Measurements from ENCODE around the gene GRIN2A.

The GRIN2A gene

DNA sequence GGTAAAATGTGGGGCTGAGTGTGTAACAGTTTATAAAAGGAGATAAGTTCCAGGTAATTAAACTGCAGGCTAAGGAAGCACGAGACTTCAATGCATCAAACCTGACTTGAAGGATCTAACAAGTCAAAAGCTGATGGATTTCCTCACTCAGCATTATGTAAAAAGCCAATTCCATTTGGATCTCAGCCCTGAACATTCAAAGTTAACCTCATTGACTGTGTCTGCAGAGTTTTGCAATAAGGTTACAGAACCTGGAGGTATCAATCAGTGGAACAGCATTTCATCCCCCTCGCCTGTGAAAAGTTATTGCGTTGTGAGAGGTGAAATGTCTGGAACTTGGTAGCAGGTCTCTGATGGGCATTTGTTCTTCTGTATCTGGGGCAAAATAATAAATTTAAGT, 317.8 kb downstream of the GRIN2A start:
- H3K27me3 Mint-ChIP-seq = no peaks in the 10 kb centered on the region

DNA sequence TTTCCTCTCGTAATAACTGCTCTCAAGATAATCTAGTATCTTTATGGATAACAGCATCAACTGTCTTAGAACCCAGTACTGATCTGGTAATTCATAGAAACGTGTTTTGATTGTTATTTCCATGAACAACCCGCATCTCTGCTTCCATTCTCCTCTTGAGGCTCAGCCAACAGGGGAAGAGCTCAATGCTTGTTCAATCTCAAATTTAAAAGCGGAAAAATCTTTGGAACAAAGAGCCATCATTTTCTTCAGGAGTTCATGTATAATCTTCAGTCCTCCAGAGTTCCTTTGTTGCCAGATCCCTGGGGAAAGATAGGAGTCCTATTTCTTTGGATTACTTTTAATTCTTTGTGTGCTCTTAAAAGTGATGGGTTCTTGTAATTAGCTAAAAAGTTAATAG, 319.9 kb downstream of the GRIN2A start:
- no peaks in the 10 kb centered on the region for H3K9me3 Mint-ChIP-seq (ENCODE audit: low read depth)
- H3K27me3 Mint-ChIP-seq = no peaks in the 10 kb centered on the region
- H3K27ac Mint-ChIP-seq = no peak overlapping the region
- no peaks in the 10 kb centered on the region for H3K4me1 Mint-ChIP-seq (ENCODE audit: low read depth)
- H3K4me3 Mint-ChIP-seq = no peak overlapping the region
- H3K36me3 Mint-ChIP-seq = no peaks in the 10 kb centered on the region

More for the DNA sequence above, 317.8 kb downstream of the GRIN2A start:
- H3K4me1 Mint-ChIP-seq (ENCODE audit: low read depth) = no peaks in the 10 kb centered on the region
- no peak overlapping the region for H3K4me3 Mint-ChIP-seq
- H3K36me3 Mint-ChIP-seq = no peaks in the 10 kb centered on the region
- no peak overlapping the region for H3K27ac Mint-ChIP-seq
- no peaks in the 10 kb centered on the region for H3K9me3 Mint-ChIP-seq (ENCODE audit: low read depth)

GRCh38 chr16:9860876-9861275, 321.4 kb downstream of the GRIN2A start:
- Mint-ChIP-seq H3K36me3 (no peaks in the 10 kb centered on the region), H3K4me1 (ENCODE audit: low read depth) (no peaks in the 10 kb centered on the region), H3K27me3 (no peaks in the 10 kb centered on the region), H3K27ac (no peak overlapping the region), H3K4me3 (no peak overlapping the region), H3K9me3 (ENCODE audit: low read depth) (no peaks in the 10 kb centered on the region)

- H3K9me3 Mint-ChIP-seq (ENCODE audit: low read depth) = no peaks in the 10 kb centered on the region
- H3K4me3 Mint-ChIP-seq = no peak overlapping the region
- H3K27me3 Mint-ChIP-seq = no peaks in the 10 kb centered on the region
- H3K36me3 Mint-ChIP-seq = no peaks in the 10 kb centered on the region
- no peaks in the 10 kb centered on the region for H3K4me1 Mint-ChIP-seq (ENCODE audit: low read depth)
- H3K27ac Mint-ChIP-seq = no peak overlapping the region
Observed at GRCh38 chr16:9859701-9860327, 322.4 kb downstream of the GRIN2A start.

DNA sequence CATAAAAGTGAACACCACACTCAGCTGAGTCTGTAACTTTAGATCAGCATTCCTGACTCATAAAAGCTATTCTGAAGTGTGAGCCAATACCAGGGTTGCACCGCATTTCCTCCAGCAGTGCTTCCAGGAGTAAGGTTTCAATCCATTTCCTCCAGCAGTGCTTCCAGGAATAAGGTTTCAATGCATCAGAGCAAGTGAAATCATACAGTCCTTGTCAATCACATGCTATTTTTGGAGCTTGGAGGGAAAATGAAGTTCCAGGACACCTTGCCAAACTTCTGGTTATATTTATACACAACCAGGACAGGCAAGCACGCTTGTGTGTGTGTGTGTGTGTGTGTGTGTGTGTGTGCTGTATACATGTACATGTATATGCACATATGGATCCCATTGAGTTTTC, 327.6 kb downstream of the GRIN2A start:
- H3K36me3 Mint-ChIP-seq = no peaks in the 10 kb centered on the region

DNA sequence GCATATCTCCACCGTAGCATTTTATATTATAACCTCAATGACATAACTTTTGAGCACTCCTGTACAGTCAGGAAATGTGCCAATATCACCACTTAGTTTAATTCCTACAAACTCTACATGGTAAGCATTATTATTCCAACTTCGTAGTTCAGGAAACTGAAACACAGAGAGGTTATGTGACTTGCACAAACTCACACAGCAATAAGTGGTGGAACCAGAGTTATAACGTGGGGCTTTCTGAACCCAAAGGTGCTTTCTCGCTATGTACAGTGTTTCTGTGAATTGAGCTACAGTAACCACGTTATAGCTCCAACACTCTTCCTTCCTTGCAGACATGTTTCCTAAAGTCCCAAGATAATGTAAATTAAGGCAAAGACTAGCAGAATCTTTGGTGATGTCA, 330.2 kb downstream of the GRIN2A start:
- no peaks in the 10 kb centered on the region for H3K4me1 Mint-ChIP-seq (ENCODE audit: low read depth)
- H3K36me3 Mint-ChIP-seq = no peaks in the 10 kb centered on the region
- H3K4me3 Mint-ChIP-seq = no peak overlapping the region
- H3K27ac Mint-ChIP-seq = no peak overlapping the region
- H3K27me3 Mint-ChIP-seq = no peaks in the 10 kb centered on the region
- H3K9me3 Mint-ChIP-seq (ENCODE audit: low read depth) = no peaks in the 10 kb centered on the region

More for the DNA sequence above, 327.6 kb downstream of the GRIN2A start:
- H3K9me3 Mint-ChIP-seq (ENCODE audit: low read depth) = no peaks in the 10 kb centered on the region
- H3K27ac Mint-ChIP-seq = no peak overlapping the region
- no peaks in the 10 kb centered on the region for H3K27me3 Mint-ChIP-seq
- H3K4me1 Mint-ChIP-seq (ENCODE audit: low read depth) = no peaks in the 10 kb centered on the region
- no peak overlapping the region for H3K4me3 Mint-ChIP-seq

GRCh38 chr16:9850817-9851216, 331.4 kb downstream of the GRIN2A start:
- H3K36me3 Mint-ChIP-seq = no peaks in the 10 kb centered on the region
- H3K27me3 Mint-ChIP-seq = no peaks in the 10 kb centered on the region
- no peaks in the 10 kb centered on the region for H3K4me1 Mint-ChIP-seq (ENCODE audit: low read depth)
- no peaks in the 10 kb centered on the region for H3K9me3 Mint-ChIP-seq (ENCODE audit: low read depth)
- H3K27ac Mint-ChIP-seq = no peak overlapping the region
- H3K4me3 Mint-ChIP-seq = no peak overlapping the region

GRCh38 chr16:9849697-9850245, 332.5 kb downstream of the GRIN2A start:
- no peak overlapping the region for H3K4me3 Mint-ChIP-seq
- H3K9me3 Mint-ChIP-seq (ENCODE audit: low read depth) = no peaks in the 10 kb centered on the region
- no peaks in the 10 kb centered on the region for H3K36me3 Mint-ChIP-seq
- no peaks in the 10 kb centered on the region for H3K27me3 Mint-ChIP-seq
- no peak overlapping the region for H3K27ac Mint-ChIP-seq
- no peaks in the 10 kb centered on the region for H3K4me1 Mint-ChIP-seq (ENCODE audit: low read depth)

DNA sequence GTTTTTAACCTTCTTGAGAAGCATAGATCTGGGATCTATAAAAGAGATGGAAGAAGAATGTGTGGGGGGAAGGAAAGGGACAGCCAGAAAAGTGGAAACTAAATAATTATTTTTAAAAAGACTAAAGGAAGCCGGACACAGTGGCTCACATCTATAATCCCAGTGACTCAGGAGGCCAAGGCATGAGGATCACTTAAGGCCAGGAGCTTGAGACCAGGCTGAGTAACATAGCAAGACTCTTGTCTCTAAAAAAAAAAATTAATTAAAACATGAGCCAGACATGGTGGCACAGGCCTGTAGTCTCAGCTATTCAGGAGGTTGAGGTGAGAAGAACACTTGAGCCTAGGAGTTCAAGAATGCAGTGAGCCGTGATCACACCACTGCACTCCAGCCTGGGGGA, 335.1 kb downstream of the GRIN2A start:
- H3K4me3 Mint-ChIP-seq = no peak overlapping the region
- H3K36me3 Mint-ChIP-seq = no peaks in the 10 kb centered on the region
- H3K27ac Mint-ChIP-seq = no peak overlapping the region
- H3K9me3 Mint-ChIP-seq (ENCODE audit: low read depth) = no peaks in the 10 kb centered on the region
- no peaks in the 10 kb centered on the region for H3K27me3 Mint-ChIP-seq
- H3K4me1 Mint-ChIP-seq (ENCODE audit: low read depth) = no peaks in the 10 kb centered on the region

DNA sequence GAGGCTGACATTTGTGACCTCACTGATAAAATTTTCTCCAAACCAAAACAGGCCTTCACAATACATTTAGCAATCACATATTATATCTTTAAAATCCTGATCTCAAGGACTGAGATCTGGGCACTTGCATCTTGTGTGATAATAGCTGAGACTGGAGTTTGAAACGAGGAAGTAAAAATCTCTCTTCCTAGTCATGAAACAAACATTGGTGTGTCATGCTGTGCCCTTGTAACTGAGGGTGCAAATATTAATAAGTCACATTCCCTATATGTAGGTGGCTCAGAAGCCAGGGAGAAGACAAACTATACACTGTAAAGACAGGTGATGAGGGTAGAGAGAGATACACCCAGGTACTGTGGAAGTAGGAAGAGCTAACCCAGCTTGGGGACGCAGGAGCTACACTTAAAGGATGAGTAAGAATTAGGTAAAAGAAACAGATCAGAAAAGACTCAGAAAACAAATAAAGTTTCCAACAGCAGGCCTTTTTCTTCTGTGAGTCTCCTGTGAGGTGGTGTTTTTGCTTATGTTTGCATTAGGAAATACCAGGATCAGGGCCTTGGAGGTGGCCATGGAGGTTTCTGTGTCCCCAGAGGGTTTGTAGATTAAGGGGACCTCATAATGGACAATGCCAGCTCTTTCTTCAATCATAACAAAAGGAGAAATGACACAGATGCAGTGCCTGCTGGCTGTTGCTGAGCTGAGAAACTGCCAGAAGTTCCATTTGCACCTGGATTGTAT, 335.7 kb downstream of the GRIN2A start:
- H3K27ac Mint-ChIP-seq = no peak overlapping the region
- no peak overlapping the region for H3K4me3 Mint-ChIP-seq
- H3K9me3 Mint-ChIP-seq (ENCODE audit: low read depth) = no peaks in the 10 kb centered on the region
- no peaks in the 10 kb centered on the region for H3K27me3 Mint-ChIP-seq
- H3K36me3 Mint-ChIP-seq = no peaks in the 10 kb centered on the region
- no peaks in the 10 kb centered on the region for H3K4me1 Mint-ChIP-seq (ENCODE audit: low read depth)

DNA sequence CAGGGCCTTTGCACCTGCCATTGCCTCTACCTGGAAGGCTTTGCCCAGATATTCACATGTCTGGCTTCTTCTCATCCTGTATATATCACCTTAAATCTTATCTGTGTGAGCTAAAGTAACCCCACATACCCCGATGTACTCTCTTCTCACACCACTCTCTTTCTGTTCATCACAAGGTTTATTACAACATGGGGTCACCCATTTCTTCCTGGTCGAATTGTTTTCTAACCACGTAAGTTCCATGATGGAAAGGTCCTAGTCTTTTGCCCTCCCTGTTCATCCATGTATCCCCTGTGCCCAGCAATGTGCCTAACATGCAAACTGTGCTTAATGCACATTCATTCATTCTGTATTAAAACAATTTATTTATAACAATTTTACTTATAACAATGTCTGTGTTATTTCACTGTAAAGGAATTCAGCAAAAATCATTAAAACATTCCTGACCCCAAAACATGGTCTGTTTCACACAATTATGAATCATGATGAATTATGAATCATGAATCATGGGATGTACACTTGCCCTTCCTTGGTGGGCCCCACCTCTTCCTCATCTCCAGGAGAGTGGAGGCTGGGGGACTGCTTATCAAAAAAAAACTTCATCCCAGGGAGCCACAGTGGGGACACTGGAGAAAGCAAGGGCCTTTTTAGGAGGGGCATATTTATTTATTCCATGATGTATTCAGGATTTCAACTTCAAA, 336.4 kb downstream of the GRIN2A start:
- no peak overlapping the region for H3K4me3 Mint-ChIP-seq
- H3K4me1 Mint-ChIP-seq (ENCODE audit: low read depth) = no peaks in the 10 kb centered on the region
- no peaks in the 10 kb centered on the region for H3K27me3 Mint-ChIP-seq
- H3K27ac Mint-ChIP-seq = no peak overlapping the region
- no peaks in the 10 kb centered on the region for H3K9me3 Mint-ChIP-seq (ENCODE audit: low read depth)
- H3K36me3 Mint-ChIP-seq = no peaks in the 10 kb centered on the region

- Mint-ChIP-seq H3K4me3 (no peak overlapping the region), H3K27ac (no peak overlapping the region), H3K9me3 (ENCODE audit: low read depth) (no peaks in the 10 kb centered on the region), H3K36me3 (no peaks in the 10 kb centered on the region), H3K27me3 (no peaks in the 10 kb centered on the region), H3K4me1 (ENCODE audit: low read depth) (no peaks in the 10 kb centered on the region)
Observed at GRCh38 chr16:9844361-9844760, 337.9 kb downstream of the GRIN2A start.

DNA sequence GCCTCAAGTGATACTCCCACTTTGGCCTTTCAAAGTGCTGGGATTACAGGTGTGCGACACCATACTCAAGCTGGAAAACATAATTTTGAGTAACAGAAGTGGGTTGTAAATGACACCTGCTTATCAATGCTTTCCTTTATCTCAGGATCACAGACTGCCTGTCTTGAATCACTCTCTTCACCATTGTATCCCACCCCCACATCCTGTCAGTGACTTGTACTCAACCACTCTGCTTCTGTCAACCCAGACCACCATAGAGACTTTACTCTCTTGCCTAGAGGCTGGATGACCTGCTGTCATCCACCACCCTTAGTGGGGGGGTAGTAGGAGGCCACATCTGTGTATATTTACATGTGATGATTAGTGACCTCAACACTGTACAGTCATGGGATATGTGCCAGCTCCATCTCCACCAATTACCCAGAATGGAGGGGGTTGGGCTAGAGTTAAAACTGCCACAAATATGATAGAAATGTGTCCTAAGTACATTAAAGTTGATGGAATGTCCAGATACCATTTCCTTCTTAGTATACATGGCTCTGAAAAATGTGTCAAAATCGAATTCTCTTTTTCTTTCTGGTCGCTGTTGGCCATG, 338.7 kb downstream of the GRIN2A start:
- no peaks in the 10 kb centered on the region for H3K27me3 Mint-ChIP-seq
- H3K4me1 Mint-ChIP-seq (ENCODE audit: low read depth) = no peaks in the 10 kb centered on the region
- no peak overlapping the region for H3K27ac Mint-ChIP-seq
- H3K4me3 Mint-ChIP-seq = no peak overlapping the region
- no peaks in the 10 kb centered on the region for H3K36me3 Mint-ChIP-seq
- H3K9me3 Mint-ChIP-seq (ENCODE audit: low read depth) = no peaks in the 10 kb centered on the region

DNA sequence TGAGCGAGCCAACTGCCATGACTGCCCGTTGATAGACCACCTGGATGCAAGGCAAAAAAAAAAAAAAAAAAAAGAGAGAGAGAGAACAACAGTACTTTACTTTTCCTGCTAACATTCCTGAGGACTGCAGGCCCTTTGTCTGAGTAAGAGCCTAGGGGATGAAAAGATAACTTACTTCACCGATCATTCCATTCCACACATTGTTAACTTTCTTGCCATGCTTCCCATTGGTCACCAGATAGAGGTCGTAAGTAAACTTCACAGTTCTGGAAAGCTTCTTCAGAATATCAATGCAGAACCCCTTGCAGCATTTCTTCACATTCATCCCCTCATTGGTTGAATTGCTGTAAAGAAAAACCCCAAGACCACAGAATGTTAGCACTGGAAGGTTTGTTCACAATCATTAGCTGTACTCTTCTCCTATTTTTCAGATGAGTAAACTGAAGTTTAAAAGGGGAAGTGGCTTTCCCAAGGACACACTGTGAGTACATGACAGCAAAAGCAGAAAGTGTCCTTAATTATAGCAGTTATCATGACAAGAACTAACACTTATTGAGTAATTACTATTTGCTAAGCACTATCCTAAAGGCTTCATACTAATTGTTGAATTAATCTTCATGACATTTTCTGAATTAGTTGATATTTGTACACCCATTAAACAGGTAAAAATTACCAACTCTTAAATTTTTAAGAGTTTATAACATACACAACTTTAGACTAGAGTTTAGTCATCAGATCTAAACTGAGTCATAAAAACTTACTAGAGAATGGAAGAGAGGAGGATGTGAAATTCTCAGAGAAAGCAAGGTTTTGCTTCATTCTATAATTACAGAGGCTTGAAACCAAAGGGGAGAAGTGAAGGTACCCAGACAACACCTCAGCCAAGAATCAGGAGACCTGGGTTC, 341.2 kb downstream of the GRIN2A start:
- Mint-ChIP-seq H3K27ac (no peak overlapping the region), H3K9me3 (ENCODE audit: low read depth) (peaks cover 10% of the 10 kb centered on the region), H3K4me3 (no peak overlapping the region), H3K36me3 (no peaks in the 10 kb centered on the region), H3K27me3 (no peaks in the 10 kb centered on the region), H3K4me1 (ENCODE audit: low read depth) (no peaks in the 10 kb centered on the region)

Data from activated naive CD8-positive, alpha-beta T cell (primary cell).